Fibroblast of lung (primary cell): ENCODE measurements around the gene NPEPL1. TPM values are rescaled to one million over a fixed set of nuclear protein-coding genes. Genes with fewer than 3 reads are reported as not detected.
"Not testable (repeated sequence)": the region's sequence is repeated elsewhere in the genome, so short reads cannot be mapped to it uniquely, and the experiment has no call there.

ENCODE experiments used
- DNase-seq, 2 donors: peaks; one replicate each; pipeline versions ENCODE4 v3.0.0 to v3.0.0-alpha.2; 2010; ENCODE audit warnings: low read depth in 2 of 2
- H2AFZ ChIP-seq: 2 replicates; pipeline ENCODE4 v1.5.1; 2012; ENCODE audit warnings: low read length, control low read depth, inconsistent platforms
- H3K27ac ChIP-seq: 2 replicates; pipeline ENCODE4 v1.5.1; 2011; ENCODE audit warnings: low read length, control low read depth; ENCODE audit not compliant: insufficient read depth
- H3K27me3 ChIP-seq: 2 replicates; pipeline ENCODE4 v1.5.1; 2011; ENCODE audit warnings: mild to moderate bottlenecking, low read length; ENCODE audit not compliant: control insufficient read depth, insufficient read depth
- H3K36me3 ChIP-seq: 2 replicates; pipeline ENCODE4 v1.5.1; 2011; ENCODE audit warnings: low read length; ENCODE audit not compliant: control insufficient read depth, insufficient read depth
- H3K4me1 ChIP-seq: 2 replicates; pipeline ENCODE4 v1.5.1; 2011; ENCODE audit warnings: low read length; ENCODE audit not compliant: control insufficient read depth, insufficient read depth; ENCODE audit errors: extremely low read depth
- H3K4me2 ChIP-seq: 2 replicates; pipeline ENCODE4 v1.5.1; 2011; ENCODE audit warnings: low read length, control low read depth; ENCODE audit not compliant: insufficient read depth; ENCODE audit errors: extremely low read depth
- H3K4me3 ChIP-seq, 4 experiments: fragments of 200-600 bp in 1 of 4; sonication (generic) in 1 of 4; replicated peaks in 1 of 4; 2 replicates each; pipeline ENCODE4 v1.5.1; 2011 to 2016; ENCODE audit warnings: low read length in 4 of 4, low read depth in 3 of 4, mild to moderate bottlenecking in 3 of 4, control low read depth in 2 of 4, inconsistent platforms in 1 of 4, mixed read lengths in 1 of 4; ENCODE audit not compliant: insufficient read depth in 1 of 4; ENCODE audit errors: control extremely low read depth in 1 of 4
- H3K79me2 ChIP-seq: 2 replicates; pipeline ENCODE4 v1.5.1; 2012; ENCODE audit warnings: mild to moderate bottlenecking, low read length, inconsistent platforms; ENCODE audit not compliant: control insufficient read depth, insufficient read depth
- H3K9ac ChIP-seq: 2 replicates; pipeline ENCODE4 v1.5.1; 2011; ENCODE audit warnings: mild to moderate bottlenecking, low read length, control low read depth; ENCODE audit not compliant: insufficient read depth
- H3K9me3 ChIP-seq: 2 replicates; pipeline ENCODE4 v1.5.1; 2012; ENCODE audit warnings: low read depth, low read length; ENCODE audit not compliant: control insufficient read depth, insufficient read depth
- H4K20me1 ChIP-seq: 2 replicates; pipeline ENCODE4 v1.5.1; 2011; ENCODE audit warnings: low read length; ENCODE audit not compliant: control insufficient read depth, insufficient read depth; ENCODE audit errors: extremely low read depth
- CTCF ChIP-seq, 2 donors: IDR thresholded peaks in 1 of 2; conservative IDR thresholded peaks in 1 of 2; 1 replicate in 1 of 2; 2 replicates in 1 of 2; pipeline ENCODE4 v1.5.1; 2011 to 2012; ENCODE audit warnings: low read length in 2 of 2, control low read depth in 1 of 2, inconsistent platforms in 1 of 2, low read depth in 1 of 2, mild to moderate bottlenecking in 1 of 2
- EZH2 ChIP-seq: IDR thresholded peaks from 2 replicates; pipeline ENCODE4 v1.5.1; 2012; ENCODE audit warnings: low read length, control low read depth, mild to moderate bottlenecking; ENCODE audit errors: missing control alignments
- polyA plus RNA-seq, 2 donors: library from polyadenylated mRNA; depleted of rRNA in 1 of 2; stranded (reverse) in 1 of 2; unstranded in 1 of 2; fragments of >200 nt; gene quantifications; 2 replicates each; pipeline ENCODE4 v1.2.1, GENCODE V29; 2011 to 2012; ENCODE audit warnings: missing spikeins in 1 of 2
- total RNA-seq: library from RNA; depleted of rRNA; stranded (reverse); fragments of >200 nt; gene quantifications from 2 replicates; pipeline ENCODE4 v1.2.1, GENCODE V29; 2014

NPEPL1 gene
- total and polyA plus RNA-seq, 2 donors (not counting 1 experiment from before 2014, with no cell fraction given), result 2.9 to 24.6 TPM

- H3K4me2 ChIP-seq, result no peak overlapping the region
- no peaks in the 10 kb centered on the region for H3K9me3 ChIP-seq
- H3K9ac ChIP-seq, result no peak overlapping the region
- no peaks in the 10 kb centered on the region for H3K36me3 ChIP-seq
- peaks cover 13% of the 10 kb centered on the region for H3K27me3 ChIP-seq
- no peak overlapping the region for H3K4me3 ChIP-seq
- H4K20me1 ChIP-seq, result peaks cover 1% of the 10 kb centered on the region
- TF ChIP-seq EZH2 (no peak), CTCF (conservative IDR thresholded peaks at IDR 0.05 in 1 of 2, IDR thresholded peaks at IDR 0.05 in 1 of 2; ENCODE audit: low read depth in 1 of 2, low read length in 2 of 2) (no peak)
- H3K4me1 ChIP-seq, result no peaks in the 10 kb centered on the region
- H3K27ac ChIP-seq, result no peak overlapping the region
- no peak for DNase-seq
- H2AFZ ChIP-seq, result no peak overlapping the region
- no peaks in the 10 kb centered on the region for H3K79me2 ChIP-seq
Observed at GRCh38 chr20:58749098-58749769, 56.6 kb downstream of the NPEPL1 start.

- Histone ChIP-seq H3K4me1 (no peaks in the 10 kb centered on the region), H3K79me2 (no peaks in the 10 kb centered on the region), H3K4me2 (no peak overlapping the region), H3K9ac (no peak overlapping the region), H4K20me1 (peaks cover 1% of the 10 kb centered on the region), H3K36me3 (no peaks in the 10 kb centered on the region), H2AFZ (no peak overlapping the region), H3K4me3 (no peak overlapping the region), H3K27me3 (peaks cover 13% of the 10 kb centered on the region), H3K9me3 (no peaks in the 10 kb centered on the region), H3K27ac (no peak overlapping the region)
- TF ChIP-seq CTCF (conservative IDR thresholded peaks at IDR 0.05 in 1 of 2, IDR thresholded peaks at IDR 0.05 in 1 of 2; ENCODE audit: low read depth in 1 of 2, low read length in 2 of 2), result no peak
- TF ChIP-seq EZH2, result no peak
- DNase-seq, result no peak
Observed at GRCh38 chr20:58749979-58750378, 57.4 kb downstream of the NPEPL1 start.

- not testable (repeated sequence) for H3K4me3 ChIP-seq, H2AFZ ChIP-seq, H3K36me3 ChIP-seq, H3K27ac ChIP-seq, DNase-seq, H3K9ac ChIP-seq, H3K4me2 ChIP-seq, H3K79me2 ChIP-seq, H3K4me1 ChIP-seq, H3K9me3 ChIP-seq, H4K20me1 ChIP-seq
- peaks cover 11% of the 10 kb centered on the region for H3K27me3 ChIP-seq
Observed at GRCh38 chr20:58750706-58751105, 58.1 kb downstream of the NPEPL1 start.
